Measurements from ENCODE around the gene ZNF10.

The ZNF10 gene

DNA sequence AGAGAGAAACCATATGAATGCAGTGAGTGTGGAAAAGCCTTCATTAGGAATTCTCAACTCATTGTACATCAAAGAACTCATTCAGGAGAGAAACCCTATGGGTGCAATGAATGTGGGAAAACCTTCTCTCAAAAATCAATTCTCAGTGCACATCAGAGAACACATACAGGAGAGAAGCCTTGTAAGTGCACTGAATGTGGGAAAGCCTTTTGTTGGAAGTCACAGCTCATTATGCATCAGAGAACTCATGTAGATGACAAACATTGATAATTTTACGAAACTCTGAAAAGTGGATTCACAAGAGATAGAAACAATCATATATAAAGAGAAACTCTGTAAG, 73.8 kb downstream of the ZNF10 start:
- H3K4me3 ChIP-seq (ENCODE audit: control insufficient read depth, low read depth, low read length), result no peak overlapping the region
- TF ChIP-seq, protein P1, sequence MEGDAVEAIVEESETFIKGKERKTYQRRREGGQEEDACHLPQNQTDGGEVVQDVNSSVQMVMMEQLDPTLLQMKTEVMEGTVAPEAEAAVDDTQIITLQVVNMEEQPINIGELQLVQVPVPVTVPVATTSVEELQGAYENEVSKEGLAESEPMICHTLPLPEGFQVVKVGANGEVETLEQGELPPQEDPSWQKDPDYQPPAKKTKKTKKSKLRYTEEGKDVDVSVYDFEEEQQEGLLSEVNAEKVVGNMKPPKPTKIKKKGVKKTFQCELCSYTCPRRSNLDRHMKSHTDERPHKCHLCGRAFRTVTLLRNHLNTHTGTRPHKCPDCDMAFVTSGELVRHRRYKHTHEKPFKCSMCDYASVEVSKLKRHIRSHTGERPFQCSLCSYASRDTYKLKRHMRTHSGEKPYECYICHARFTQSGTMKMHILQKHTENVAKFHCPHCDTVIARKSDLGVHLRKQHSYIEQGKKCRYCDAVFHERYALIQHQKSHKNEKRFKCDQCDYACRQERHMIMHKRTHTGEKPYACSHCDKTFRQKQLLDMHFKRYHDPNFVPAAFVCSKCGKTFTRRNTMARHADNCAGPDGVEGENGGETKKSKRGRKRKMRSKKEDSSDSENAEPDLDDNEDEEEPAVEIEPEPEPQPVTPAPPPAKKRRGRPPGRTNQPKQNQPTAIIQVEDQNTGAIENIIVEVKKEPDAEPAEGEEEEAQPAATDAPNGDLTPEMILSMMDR (conservative IDR thresholded peaks at IDR 0.05; ENCODE audit: control insufficient read depth, insufficient read depth, low read depth, low read length), result no peak
- peak; percentile 9 for DNase-seq (ENCODE audit: low read depth)

DNA sequence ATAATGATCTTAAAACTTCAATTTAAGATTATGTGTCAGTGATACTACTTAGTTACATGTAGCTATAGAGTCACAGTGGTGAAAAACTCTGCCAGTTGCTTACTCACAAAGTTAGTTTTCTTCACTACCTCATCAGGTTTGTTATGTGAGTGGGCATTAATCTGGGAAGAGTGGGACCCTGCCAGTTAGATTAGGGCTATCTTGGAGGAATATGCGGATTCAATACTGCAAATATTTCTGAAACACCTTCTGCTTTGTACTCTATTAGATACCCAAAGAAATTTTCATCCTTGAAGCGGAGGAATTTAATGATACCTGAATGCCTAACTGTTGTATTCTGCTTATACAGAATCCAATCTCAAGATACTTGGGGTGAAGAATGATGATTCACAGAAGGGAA, 76.0 kb downstream of the ZNF10 start:
- no peak overlapping the region for H3K4me3 ChIP-seq (ENCODE audit: control insufficient read depth, low read depth, low read length)
- TF ChIP-seq, protein P1 (conservative IDR thresholded peaks at IDR 0.05; ENCODE audit: control insufficient read depth, insufficient read depth, low read depth, low read length), result no peak
- no peak for DNase-seq (ENCODE audit: low read depth)

All from fibroblast of mammary gland (primary cell).